AG10803 (cell line): ENCODE results near the gene ATP2B3.

Experiments
- DNase-seq: peaks from one replicate; pipeline ENCODE4 v3.0.0; 2010; ENCODE audit warnings: low read depth
- H3K4me3 ChIP-seq: 2 replicates; pipeline ENCODE4 v1.5.1; 2011; ENCODE audit warnings: mild to moderate bottlenecking, low read length, control low read depth
- TF ChIP-seq, protein P1 (sequence below): conservative IDR thresholded peaks from 2 replicates; pipeline ENCODE4 v1.5.1; 2011; ENCODE audit warnings: mild to moderate bottlenecking, low read length, control low read depth, inconsistent platforms

The ATP2B3 gene

DNA sequence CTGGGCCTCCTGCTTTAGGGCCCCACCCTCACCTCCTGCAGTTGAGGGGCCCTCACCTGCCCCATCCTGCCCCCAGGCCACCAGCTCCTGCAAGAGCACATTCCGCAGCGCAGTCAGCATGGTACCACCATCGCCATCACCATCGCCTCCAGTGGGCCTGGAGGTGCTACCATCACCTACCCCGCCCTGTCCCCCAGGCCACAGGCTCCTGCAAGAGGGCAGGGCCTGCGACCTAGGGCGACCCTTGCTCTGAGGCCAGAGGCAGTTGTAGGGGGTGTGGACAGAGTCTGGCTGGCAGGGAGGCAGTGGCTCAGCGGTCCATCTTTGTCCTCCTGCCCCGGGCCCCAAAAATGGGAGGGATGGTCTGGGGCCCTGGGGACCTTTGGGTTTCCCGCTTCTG is 43.2 kb upstream of the ATP2B3 start:
- TF ChIP-seq, protein P1, sequence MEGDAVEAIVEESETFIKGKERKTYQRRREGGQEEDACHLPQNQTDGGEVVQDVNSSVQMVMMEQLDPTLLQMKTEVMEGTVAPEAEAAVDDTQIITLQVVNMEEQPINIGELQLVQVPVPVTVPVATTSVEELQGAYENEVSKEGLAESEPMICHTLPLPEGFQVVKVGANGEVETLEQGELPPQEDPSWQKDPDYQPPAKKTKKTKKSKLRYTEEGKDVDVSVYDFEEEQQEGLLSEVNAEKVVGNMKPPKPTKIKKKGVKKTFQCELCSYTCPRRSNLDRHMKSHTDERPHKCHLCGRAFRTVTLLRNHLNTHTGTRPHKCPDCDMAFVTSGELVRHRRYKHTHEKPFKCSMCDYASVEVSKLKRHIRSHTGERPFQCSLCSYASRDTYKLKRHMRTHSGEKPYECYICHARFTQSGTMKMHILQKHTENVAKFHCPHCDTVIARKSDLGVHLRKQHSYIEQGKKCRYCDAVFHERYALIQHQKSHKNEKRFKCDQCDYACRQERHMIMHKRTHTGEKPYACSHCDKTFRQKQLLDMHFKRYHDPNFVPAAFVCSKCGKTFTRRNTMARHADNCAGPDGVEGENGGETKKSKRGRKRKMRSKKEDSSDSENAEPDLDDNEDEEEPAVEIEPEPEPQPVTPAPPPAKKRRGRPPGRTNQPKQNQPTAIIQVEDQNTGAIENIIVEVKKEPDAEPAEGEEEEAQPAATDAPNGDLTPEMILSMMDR = no peak
- H3K4me3 ChIP-seq = no peak overlapping the region
- no peak for DNase-seq

DNA sequence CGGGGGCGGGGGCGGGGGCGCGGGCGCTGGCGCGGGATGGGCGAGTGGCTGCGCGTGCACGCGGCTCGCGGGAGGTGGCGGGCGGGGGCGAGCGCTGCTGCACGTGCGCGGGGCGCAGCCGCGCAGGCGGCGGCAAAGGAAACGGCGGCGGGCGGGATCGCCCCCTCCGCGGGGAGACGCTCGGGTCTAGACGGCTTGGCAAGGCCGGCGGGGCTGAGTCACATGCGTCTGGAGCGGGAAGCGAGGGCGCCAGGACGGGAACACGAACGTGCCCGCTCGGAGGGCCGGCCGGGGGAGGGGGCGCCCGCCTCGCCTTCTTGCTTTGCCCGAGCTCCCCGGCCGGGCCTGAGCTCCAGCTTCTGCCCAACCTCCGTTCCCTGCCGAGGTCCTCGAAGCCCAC is 42.7 kb upstream of the ATP2B3 start:
- DNase-seq = peak; percentile 57
- no peak overlapping the region for H3K4me3 ChIP-seq
- TF ChIP-seq, protein P1 = no peak

DNA sequence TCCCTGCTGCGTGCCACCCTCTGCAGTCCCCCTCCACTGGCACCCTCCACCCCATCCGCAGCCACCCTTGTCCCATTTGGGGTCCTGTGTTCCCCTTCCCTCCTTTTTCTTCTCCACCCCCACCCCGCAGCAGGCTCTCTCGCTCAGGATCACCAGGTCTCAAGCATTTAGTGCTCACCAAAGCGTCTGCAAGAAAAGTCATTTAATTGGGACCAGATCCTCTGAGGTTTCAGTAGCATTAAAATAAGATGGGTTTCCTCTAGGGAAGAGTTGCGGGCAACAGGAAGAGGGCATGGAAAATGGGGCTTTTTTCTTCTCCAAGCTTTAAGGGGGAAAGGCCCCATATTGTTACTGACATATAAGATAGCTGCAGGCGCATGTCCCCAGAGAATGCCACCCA is 42.2 kb upstream of the ATP2B3 start:
- TF ChIP-seq, protein P1 = no peak
- H3K4me3 ChIP-seq = no peak overlapping the region
- DNase-seq = no peak

DNA sequence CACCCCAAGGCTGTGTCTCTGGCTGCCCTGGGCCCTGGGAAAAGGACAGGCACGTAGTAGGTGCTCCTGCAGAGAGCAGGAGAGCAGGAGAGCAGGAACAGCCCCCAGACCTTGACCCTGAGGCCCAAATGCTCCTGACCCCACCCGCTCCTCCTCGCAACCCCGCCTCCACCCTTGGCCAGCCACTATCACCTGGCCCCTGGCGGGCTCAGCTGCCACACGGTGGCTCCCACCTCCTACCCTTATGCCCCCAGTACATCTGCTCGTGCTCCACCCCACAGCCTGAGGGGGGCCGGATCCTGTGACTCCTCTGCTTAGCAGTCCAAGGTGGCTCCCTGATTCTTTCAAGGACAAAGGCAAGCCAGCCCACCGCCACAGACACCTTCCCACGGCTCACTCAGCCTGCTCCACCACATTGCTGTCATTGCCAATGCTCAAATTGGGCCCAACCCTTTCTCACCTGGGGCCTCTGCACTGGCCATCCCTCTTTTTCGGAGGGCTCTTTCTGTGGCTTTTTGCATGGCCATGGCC is 41.6 kb upstream of the ATP2B3 start:
- DNase-seq = no peak
- no peak overlapping the region for H3K4me3 ChIP-seq
- TF ChIP-seq, protein P1 = no peak

DNA sequence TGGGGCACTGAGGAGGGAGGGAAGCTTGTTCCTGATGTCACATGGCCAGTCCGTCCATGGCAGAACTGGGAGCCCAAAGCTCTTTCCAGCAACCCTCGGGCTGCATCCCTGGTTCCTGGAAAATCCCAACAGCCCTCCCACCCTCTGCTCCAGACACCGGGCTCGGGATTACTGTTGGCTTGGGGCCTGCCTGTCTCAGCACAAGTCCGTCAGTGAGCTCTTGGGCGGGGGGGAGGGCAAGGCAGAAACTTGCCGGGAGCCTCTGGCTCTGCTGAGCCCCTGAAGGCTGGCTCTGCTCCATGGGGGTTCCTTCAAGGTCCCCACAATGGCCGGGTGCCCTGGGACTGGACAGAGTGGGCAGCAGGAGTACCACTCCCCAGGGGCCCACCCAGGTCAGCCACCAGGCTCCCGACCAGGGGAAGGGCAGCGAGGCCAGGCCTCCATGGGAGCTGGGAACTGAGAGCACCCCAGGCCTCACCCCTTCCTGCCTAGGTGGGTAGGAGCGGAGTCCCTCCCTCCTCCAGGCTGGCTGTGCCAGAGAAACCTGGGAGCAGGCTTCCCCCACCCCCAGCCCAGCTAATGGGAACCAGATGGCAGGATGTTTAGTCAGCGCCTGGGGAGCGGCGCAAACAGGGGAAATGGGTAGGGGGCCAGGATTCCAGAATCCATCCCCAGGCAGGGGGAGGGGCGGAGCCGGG is 40.6 kb upstream of the ATP2B3 start:
- DNase-seq = peak; percentile 66
- TF ChIP-seq, protein P1 = no peak
- no peak overlapping the region for H3K4me3 ChIP-seq

DNA sequence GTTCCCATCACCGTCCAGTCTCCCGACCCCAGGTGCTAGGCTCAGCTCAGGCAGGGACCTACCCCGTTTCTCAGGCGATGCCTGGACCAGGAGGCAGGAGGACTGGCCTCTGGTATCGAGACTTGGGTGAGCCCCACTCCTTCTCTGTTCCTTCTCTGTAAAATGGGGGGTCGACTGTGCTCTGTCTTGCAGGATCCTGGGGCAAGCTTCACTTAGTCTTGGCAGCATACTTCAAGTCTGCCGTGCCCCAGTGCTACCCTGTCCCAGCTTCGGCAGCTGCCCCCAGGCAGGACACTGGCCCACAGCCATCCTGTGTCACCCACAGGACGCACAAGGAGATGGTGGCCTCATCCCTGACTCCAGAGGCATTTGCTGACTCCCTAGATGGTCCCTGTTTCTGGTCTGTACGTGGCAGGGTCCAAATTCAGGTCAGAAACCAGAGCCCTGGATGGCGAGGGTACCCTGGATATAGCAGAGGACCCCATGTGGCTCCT is 40.0 kb upstream of the ATP2B3 start:
- H3K4me3 ChIP-seq = no peak overlapping the region
- DNase-seq = no peak
- TF ChIP-seq, protein P1 = no peak

DNA sequence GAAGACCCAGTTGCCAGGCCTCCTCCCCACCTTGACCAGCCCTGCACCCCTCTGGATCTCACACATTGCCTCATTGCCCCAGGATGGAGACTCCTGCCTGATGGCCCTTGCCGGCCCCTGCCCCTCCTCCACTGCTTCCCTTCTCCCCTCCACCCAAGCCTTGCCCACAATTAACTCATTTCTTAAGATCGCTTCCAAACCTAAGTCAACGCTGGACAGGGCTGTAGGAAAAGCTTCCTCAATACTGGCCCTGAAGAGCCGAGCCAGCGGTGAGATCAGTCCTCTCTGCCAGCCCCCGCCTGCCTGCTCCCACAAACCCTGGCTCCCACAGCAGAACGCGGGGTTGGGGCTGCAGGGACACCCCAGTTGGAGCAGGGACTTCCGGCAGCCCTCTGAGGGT is 39.5 kb upstream of the ATP2B3 start:
- peak; percentile 67 for DNase-seq
- TF ChIP-seq, protein P1 = no peak
- H3K4me3 ChIP-seq = no peak overlapping the region
